CD4-positive, alpha-beta T cell (primary cell): ENCODE data around the gene RBM34. TPM values are rescaled to one million over a fixed set of nuclear protein-coding genes. Genes with fewer than 3 reads are reported as not detected.
A peak's percentile ranks its signal among the peaks of the same experiment; 100 is the strongest.

Source experiments
- ATAC-seq: fragments of 200-7000 bp; cut with Tn5 transposase; one replicate; pipeline ENCODE4 v1.10.0; 2022; ENCODE audit warnings: mild to moderate bottlenecking; ENCODE audit not compliant: poor library complexity
- CTCF ChIA-PET: fragments of 350-600 bp; sonication (Branson Sonifier 250); formaldehyde crosslinking; loops from one replicate; lab custom pipeline; 2021; ENCODE audit warnings: antibody characterized with exemption, inconsistent platforms; lab: Charles Lee
- POLR2A ChIA-PET: fragments of 350-600 bp; sonication (Branson Sonifier 250); formaldehyde crosslinking; loops from one replicate; lab custom pipeline; 2021; ENCODE audit warnings: antibody characterized with exemption, inconsistent platforms; lab: Charles Lee
- DNase-seq, 14 experiments: peaks; one replicate each; pipeline ENCODE4 v3.0.0-alpha.2; 2013 to 2020; ENCODE audit warnings: mixed read lengths in 2 of 14
- H3K27ac ChIP-seq, 2 donors: one replicate each; pipeline versions ENCODE4 v1.5.1 to v1.7.0; 2013; ENCODE audit warnings: low read length in 2 of 2, low read depth in 1 of 2, mild to moderate bottlenecking in 1 of 2
- H3K27me3 ChIP-seq, 2 experiments: 1 replicate in 1 of 2; 2 replicates in 1 of 2; pipeline versions ENCODE4 v1.6.1 to v1.7.0; 2013; ENCODE audit warnings: low read length in 2 of 2, control low read depth in 1 of 2, mild to moderate bottlenecking in 1 of 2, moderate library complexity in 1 of 2; ENCODE audit not compliant: insufficient read depth in 2 of 2, control insufficient read depth in 1 of 2
- H3K36me3 ChIP-seq: one replicate; pipeline ENCODE4 v1.6.1; 2013; ENCODE audit warnings: low read length, control low read depth; ENCODE audit not compliant: insufficient read depth
- H3K4me1 ChIP-seq: one replicate; pipeline ENCODE4 v1.6.1; 2013; ENCODE audit warnings: low read length, control low read depth; ENCODE audit not compliant: insufficient read depth
- H3K4me3 ChIP-seq: one replicate; pipeline ENCODE4 v1.5.1; 2013; ENCODE audit warnings: mild to moderate bottlenecking, low read length, moderate library complexity
- H3K9me3 ChIP-seq, 2 experiments: 1 replicate in 1 of 2; 2 replicates in 1 of 2; pipeline versions ENCODE4 v1.6.1 to v1.7.0; 2013; ENCODE audit warnings: low read length in 2 of 2, mild to moderate bottlenecking in 2 of 2, control low read depth in 1 of 2, moderate library complexity in 1 of 2; ENCODE audit not compliant: control insufficient read depth in 1 of 2, insufficient read depth in 1 of 2
- H3K27ac Mint-ChIP-seq: one replicate; pipeline ENCODE4 v1.8.0; 2020; ENCODE audit warnings: mixed read lengths
- H3K27me3 Mint-ChIP-seq: one replicate; pipeline ENCODE4 v1.8.0; 2021; ENCODE audit warnings: mixed read lengths
- H3K36me3 Mint-ChIP-seq: one replicate; pipeline ENCODE4 v1.8.0; 2021; ENCODE audit warnings: low read depth, mixed read lengths
- H3K4me1 Mint-ChIP-seq: one replicate; pipeline ENCODE4 v1.8.0; 2021; ENCODE audit warnings: low read depth, mixed read lengths
- H3K4me3 Mint-ChIP-seq: one replicate; pipeline ENCODE4 v1.8.0; 2020; ENCODE audit warnings: mild to moderate bottlenecking, mixed read lengths
- H3K9me3 Mint-ChIP-seq: one replicate; pipeline ENCODE4 v1.8.0; 2020; ENCODE audit warnings: mixed read lengths
- intact Hi-C, 2 experiments: fragments of 100-400 bp; cut with DNase I in 1 of 2; cut with micrococcal nuclease in 1 of 2; formaldehyde crosslinking; loops; one replicate each; pipeline versions ENCODE4 v1.15.1 to v1.9.0; 2023 to 2025; cut with DNase I, micrococcal nuclease
- total RNA-seq, 174 experiments: library from RNA in 2 of 174; stranded (reverse) in 2 of 174; gene quantifications; one replicate each; pipeline ENCODE4 v1.2.3 and lab custom pipeline; 2021 to 2026
- TF ChIP-seq, protein P1 (sequence below): fragments of 200-600 bp; IDR thresholded peaks from one replicate; pipeline ENCODE4 v1.8.0; 2022; ENCODE audit warnings: antibody characterized with exemption, mild to moderate bottlenecking

The RBM34 gene
- total RNA-seq, 2 experiments from 2014 or later: 195 to 218 TPM

DNA sequence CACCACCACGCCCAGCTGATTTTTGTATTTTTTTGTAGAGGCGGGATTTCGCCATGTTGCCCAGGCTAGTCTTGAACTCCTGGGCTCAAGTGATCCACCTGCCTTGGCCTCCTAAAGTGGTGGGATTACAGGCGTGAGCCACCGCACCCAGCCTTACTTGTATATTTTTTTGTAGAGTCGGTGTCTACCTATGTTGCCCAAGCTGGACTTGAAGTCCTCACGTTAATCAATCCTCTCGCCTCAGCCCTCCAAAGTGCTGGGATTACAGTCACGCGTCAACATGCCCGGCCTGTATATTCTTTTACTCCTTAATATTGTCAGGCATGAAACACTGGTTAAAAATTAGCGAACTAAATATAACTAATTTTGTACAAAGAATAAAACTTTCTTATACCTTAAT lies 26.9 kb downstream of the RBM34 start:
- TF ChIP-seq, protein P1, sequence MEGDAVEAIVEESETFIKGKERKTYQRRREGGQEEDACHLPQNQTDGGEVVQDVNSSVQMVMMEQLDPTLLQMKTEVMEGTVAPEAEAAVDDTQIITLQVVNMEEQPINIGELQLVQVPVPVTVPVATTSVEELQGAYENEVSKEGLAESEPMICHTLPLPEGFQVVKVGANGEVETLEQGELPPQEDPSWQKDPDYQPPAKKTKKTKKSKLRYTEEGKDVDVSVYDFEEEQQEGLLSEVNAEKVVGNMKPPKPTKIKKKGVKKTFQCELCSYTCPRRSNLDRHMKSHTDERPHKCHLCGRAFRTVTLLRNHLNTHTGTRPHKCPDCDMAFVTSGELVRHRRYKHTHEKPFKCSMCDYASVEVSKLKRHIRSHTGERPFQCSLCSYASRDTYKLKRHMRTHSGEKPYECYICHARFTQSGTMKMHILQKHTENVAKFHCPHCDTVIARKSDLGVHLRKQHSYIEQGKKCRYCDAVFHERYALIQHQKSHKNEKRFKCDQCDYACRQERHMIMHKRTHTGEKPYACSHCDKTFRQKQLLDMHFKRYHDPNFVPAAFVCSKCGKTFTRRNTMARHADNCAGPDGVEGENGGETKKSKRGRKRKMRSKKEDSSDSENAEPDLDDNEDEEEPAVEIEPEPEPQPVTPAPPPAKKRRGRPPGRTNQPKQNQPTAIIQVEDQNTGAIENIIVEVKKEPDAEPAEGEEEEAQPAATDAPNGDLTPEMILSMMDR: no peak
- Mint-ChIP-seq H3K4me1 (peaks cover under 1% of the 10 kb centered on the region), H3K4me3 (no peak overlapping the region), H3K9me3 (no peaks in the 10 kb centered on the region), H3K27ac (no peak overlapping the region), H3K36me3 (peaks cover 83% of the 10 kb centered on the region), H3K27me3 (no peaks in the 10 kb centered on the region)
- no peak overlapping the region for H3K27ac ChIP-seq
- H3K4me3 ChIP-seq: no peak overlapping the region
- H3K27me3 ChIP-seq: no peaks in the 10 kb centered on the region
- no peaks in the 10 kb centered on the region for H3K9me3 ChIP-seq
- POLR2A ChIA-PET: interaction anchor here (2.7 kb wide), 1 partner anchor 27 kb away, joined by 12 read pairs; the partner anchor contains the start of gene RBM34
- ATAC-seq (no peak), DNase-seq (no peak)
- H3K36me3 ChIP-seq: peaks cover 49% of the 10 kb centered on the region
- CTCF ChIA-PET: interaction anchor here (0.6 to 0.9 kb wide), 2 partner anchors 29 to 270 kb away, joined by 3 read pairs; no protein-coding TSS in a partner anchor
- intact Hi-C loops: no loop called here
- H3K4me1 ChIP-seq: peaks cover 5% of the 10 kb centered on the region

DNA sequence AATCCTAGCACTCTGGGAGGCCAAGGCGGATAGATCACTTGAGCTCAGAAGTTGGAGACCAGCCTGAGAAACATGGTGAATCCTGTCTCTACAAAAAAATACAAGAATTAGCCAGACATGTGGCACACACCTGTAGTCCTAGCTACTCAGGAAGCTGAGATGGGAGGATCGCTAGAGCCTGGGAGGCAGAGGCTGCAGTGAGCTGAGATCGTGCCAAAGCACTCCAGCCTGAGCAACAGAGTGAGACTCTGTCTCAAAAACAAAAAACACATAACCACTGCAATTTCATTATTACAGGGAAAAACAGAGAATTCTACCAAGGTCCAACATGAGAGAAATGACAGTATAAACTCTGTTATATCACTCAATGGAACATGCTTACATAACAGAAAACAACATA lies 28.0 kb downstream of the RBM34 start:
- POLR2A ChIA-PET: interaction anchor here (1.4 to 2.7 kb wide), 2 partner anchors 13 to 28 kb away, joined by 3 to 12 read pairs; partner anchors contain the start of gene RBM34

DNA sequence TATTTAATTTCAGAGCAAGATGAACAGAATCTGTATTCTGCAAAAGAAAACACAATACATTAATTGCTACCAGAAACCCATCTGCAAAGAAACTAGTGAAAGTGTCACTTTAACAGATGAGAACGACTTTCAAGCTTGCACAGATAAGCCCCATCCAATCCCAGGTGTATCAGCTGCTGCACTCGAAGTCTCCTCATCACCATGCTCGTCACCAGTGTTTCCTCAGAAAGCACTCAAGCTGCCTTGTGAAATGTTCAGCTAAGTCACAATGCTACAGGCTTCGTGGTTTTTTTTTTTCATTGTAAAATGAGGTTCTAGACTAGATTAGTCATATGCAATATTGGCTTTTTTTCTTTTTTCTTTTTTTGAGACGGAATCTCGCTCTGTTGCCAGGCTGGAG lies 29.1 kb downstream of the RBM34 start:
- no peaks in the 10 kb centered on the region for H3K9me3 Mint-ChIP-seq
- no peaks in the 10 kb centered on the region for H3K9me3 ChIP-seq
- no peak overlapping the region for H3K27ac ChIP-seq
- H3K4me1 Mint-ChIP-seq: peaks cover 21% of the 10 kb centered on the region
- intact Hi-C loops: no loop called here
- H3K36me3 Mint-ChIP-seq: peaks cover 82% of the 10 kb centered on the region
- CTCF ChIA-PET: no interaction called here
- H3K4me3 Mint-ChIP-seq: peak overlapping the region; percentile 51
- H3K4me3 ChIP-seq: no peak overlapping the region
- peak overlapping the region; percentile 98 for H3K27ac Mint-ChIP-seq
- DNase-seq (no peak), ATAC-seq (no peak)
- H3K4me1 ChIP-seq: peaks cover 9% of the 10 kb centered on the region
- POLR2A ChIA-PET: interaction anchor here (1.4 to 2.7 kb wide), 2 partner anchors 12 to 29 kb away, joined by 3 to 12 read pairs; partner anchors contain the start of gene RBM34
- H3K27me3 ChIP-seq: no peaks in the 10 kb centered on the region
- TF ChIP-seq, protein P1: no peak
- H3K36me3 ChIP-seq: peaks cover 28% of the 10 kb centered on the region
- no peaks in the 10 kb centered on the region for H3K27me3 Mint-ChIP-seq

More for the DNA sequence above, 28.0 kb downstream of the RBM34 start:
- DNase-seq (no peak), ATAC-seq (no peak)
- Histone ChIP-seq H3K27me3 (no peaks in the 10 kb centered on the region), H3K36me3 (peaks cover 39% of the 10 kb centered on the region), H3K4me3 (no peak overlapping the region), H3K27ac (no peak overlapping the region), H3K4me1 (peaks cover 8% of the 10 kb centered on the region), H3K9me3 (no peaks in the 10 kb centered on the region)
- H3K36me3 Mint-ChIP-seq: peaks cover 82% of the 10 kb centered on the region
- H3K9me3 Mint-ChIP-seq: no peaks in the 10 kb centered on the region
- peak overlapping the region; percentile 47 for H3K27ac Mint-ChIP-seq
- CTCF ChIA-PET: no interaction called here
- peaks cover 9% of the 10 kb centered on the region for H3K4me1 Mint-ChIP-seq
- H3K27me3 Mint-ChIP-seq: no peaks in the 10 kb centered on the region
- no peak overlapping the region for H3K4me3 Mint-ChIP-seq
- TF ChIP-seq, protein P1: no peak
- intact Hi-C loops: no loop called here
